HepG2 (cell line): ENCODE results near the gene KLHL5. TPM values are rescaled to one million over a fixed set of nuclear protein-coding genes. Genes with fewer than 3 reads are reported as not detected.

Experiments
- ATAC-seq: fragments of 200-7000 bp; cut with Tn5 transposase; 3 replicates; pipeline ENCODE4 v1.9.1; 2020; ENCODE audit warnings: mild to moderate bottlenecking, moderate library complexity
- BruUV-seq: library from RNA; stranded (reverse); fragments of 400-500 nt; replicated peaks from 2 replicates; lab custom pipeline; 2021; lab: Mats Ljungman, UMichigan
- CTCF ChIA-PET: fragments of 300-600 bp; formaldehyde crosslinking; extraction: SDS; loops from one replicate; lab custom pipeline; 2021; ENCODE audit warnings: low total read pairs, inconsistent platforms, low intra/inter-chr PET ratio; lab: Yijun Ruan, JAX
- POLR2A ChIA-PET: fragments of 350-600 bp; sonication (Branson Sonifier 250); formaldehyde crosslinking; loops from one replicate; lab custom pipeline; 2020; ENCODE audit warnings: antibody characterized with exemption, inconsistent platforms; lab: Yijun Ruan, JAX
- DNase-seq: peaks from one replicate; pipeline ENCODE4 v3.0.0-alpha.2; 2015; ENCODE audit warnings: low spot score
- FAIRE-seq: peaks from 3 replicates; lab custom pipeline; 2011; peaks lifted over from hg19 to GRCh38; lab: Jason Lieb, UNC
- H2AFZ ChIP-seq: one replicate; pipeline ENCODE4 v1.6.1; 2011; ENCODE audit warnings: low read length, inconsistent platforms
- H3K27ac ChIP-seq: fragments of 300-600 bp; 3 replicates; pipeline ENCODE4 v1.8.0; 2011; ENCODE audit warnings: mixed run types, mild to moderate bottlenecking, mixed read lengths, low read length, inconsistent platforms; ENCODE audit not compliant: insufficient read depth; ENCODE audit errors: extremely low read length
- H3K27me3 ChIP-seq, 2 experiments: fragments of 200-600 bp in 1 of 2; 2 replicates in 1 of 2; 3 replicates in 1 of 2; pipeline versions ENCODE4 v1.6.0 to v1.8.0; 2011; ENCODE audit warnings: low read length in 2 of 2, mild to moderate bottlenecking in 2 of 2, moderate library complexity in 2 of 2, inconsistent platforms in 1 of 2; ENCODE audit not compliant: insufficient read depth in 2 of 2, control insufficient read depth in 1 of 2
- H3K36me3 ChIP-seq, 2 experiments: fragments of 200-600 bp in 1 of 2; replicated peaks in 1 of 2; 2 replicates in 1 of 2; 3 replicates in 1 of 2; pipeline versions ENCODE4 v1.5.1 to v1.8.0; 2011; ENCODE audit warnings: low read length in 2 of 2, inconsistent platforms in 1 of 2; ENCODE audit not compliant: insufficient read depth in 2 of 2, control insufficient read depth in 1 of 2
- H3K4me1 ChIP-seq: 2 replicates; pipeline ENCODE4 v1.5.1; 2012; ENCODE audit warnings: low read length, inconsistent platforms; ENCODE audit not compliant: insufficient read depth
- H3K4me2 ChIP-seq: 2 replicates; pipeline ENCODE4 v1.6.0; 2011; ENCODE audit warnings: low read depth, low read length, inconsistent platforms
- H3K4me3 ChIP-seq, 3 experiments: fragments of 200-600 bp in 1 of 3; sonication (generic), shearing (Covaris generic) in 1 of 3; replicated peaks in 1 of 3; 2 replicates each; pipeline ENCODE4 v1.5.1; 2011 to 2016; ENCODE audit warnings: low read length in 3 of 3, inconsistent platforms in 2 of 3, low read depth in 2 of 3, mild to moderate bottlenecking in 2 of 3, control low read depth in 1 of 3, mixed read lengths in 1 of 3; ENCODE audit not compliant: insufficient read depth in 1 of 3
- H3K79me2 ChIP-seq: one replicate; pipeline ENCODE4 v1.6.1; 2011; ENCODE audit warnings: low read length, inconsistent platforms; ENCODE audit not compliant: insufficient read depth
- H3K9ac ChIP-seq: 2 replicates; pipeline ENCODE4 v1.6.0; 2011; ENCODE audit warnings: mild to moderate bottlenecking, low read depth, low read length, inconsistent platforms; ENCODE audit not compliant: insufficient read depth
- H3K9me3 ChIP-seq: 2 replicates; pipeline ENCODE4 v1.5.1; 2012; ENCODE audit warnings: mild to moderate bottlenecking, low read length
- H4K20me1 ChIP-seq: 2 replicates; pipeline ENCODE4 v1.6.0; 2011; ENCODE audit warnings: inconsistent platforms, mild to moderate bottlenecking, low read length, moderate library complexity; ENCODE audit not compliant: insufficient read depth
- CAMTA2 ChIP-seq: sonication (generic); formaldehyde crosslinking; IDR thresholded peaks from 2 replicates; pipeline ENCODE4 v1.4.0; 2020; ENCODE audit warnings: mild to moderate bottlenecking, missing genetic modification reagents, borderline replicate concordance
- KAT8 ChIP-seq: IDR thresholded peaks from 2 replicates; pipeline ENCODE4 v1.6.1; 2016; ENCODE audit warnings: missing genetic modification reagents, missing compliant biosample characterization
- SMARCC2 ChIP-seq: fragments of 450-650 bp; IDR thresholded peaks from 2 replicates; pipeline ENCODE4 v1.6.1; 2017; ENCODE audit warnings: antibody characterized with exemption, mild to moderate bottlenecking
- SSRP1 ChIP-seq: IDR thresholded peaks from 2 replicates; pipeline ENCODE4 v1.6.1; 2016; ENCODE audit warnings: control low read depth
- ZBTB2 ChIP-seq: sonication (generic); formaldehyde crosslinking; IDR thresholded peaks from 2 replicates; pipeline ENCODE4 v1.8.0; 2022; ENCODE audit warnings: low read depth, missing genetic modification reagents
- ZBTB38 ChIP-seq: sonication (generic); formaldehyde crosslinking; IDR thresholded peaks from 2 replicates; pipeline ENCODE4 v1.5.1; 2020; ENCODE audit warnings: mild to moderate bottlenecking, missing genetic modification reagents
- ZBTB39 ChIP-seq: sonication (generic); formaldehyde crosslinking; IDR thresholded peaks from 2 replicates; pipeline ENCODE4 v1.5.0; 2020; ENCODE audit warnings: missing genetic modification reagents
- ZBTB44 ChIP-seq: sonication (generic); formaldehyde crosslinking; IDR thresholded peaks from 2 replicates; pipeline ENCODE4 v1.4.0; 2020; ENCODE audit warnings: missing genetic modification reagents
- ZNF33B ChIP-seq: sonication (generic); formaldehyde crosslinking; IDR thresholded peaks from 2 replicates; pipeline ENCODE4 v1.5.1; 2020; ENCODE audit warnings: mild to moderate bottlenecking, missing genetic modification reagents
- ZNF589 ChIP-seq: sonication (generic); formaldehyde crosslinking; conservative IDR thresholded peaks from 2 replicates; pipeline ENCODE4 v1.8.0; 2022; ENCODE audit warnings: mild to moderate bottlenecking, moderate library complexity, missing genetic modification reagents
- ZNF879 ChIP-seq: sonication (generic); formaldehyde crosslinking; IDR thresholded peaks from 2 replicates; pipeline ENCODE4 v1.8.1; 2023; ENCODE audit warnings: missing genetic modification reagents
- WGBS: methylation state at CpG from one replicate; pipeline ENCODE4 v1.1.6; 2017; ENCODE audit warnings: low lambda C conversion rate; 5-methylcytosine and 5-hydroxymethylcytosine counted together
- in situ Hi-C: cut with HindIII; loops from 2 replicates; pipeline ENCODE4 v1.10.0; 2017; ENCODE audit warnings: low pct_unique_long_range_greater_than_20kb; ENCODE audit not compliant: extremely low pct_ligation_motif_present
- intact Hi-C: fragments of 100-400 bp; cut with micrococcal nuclease; formaldehyde crosslinking; loops from one replicate; pipeline ENCODE4 v1.10.0; 2022; ENCODE audit not compliant: unreplicated experiment
- polyA plus RNA-seq, 8 experiments: library from polyadenylated mRNA; depleted of rRNA in 3 of 8; stranded (reverse) in 7 of 8; unstranded in 1 of 8; fragments of >200 nt; fragmentation: Illumina TruSeq in 4 of 8; extraction: Trizol in 4 of 8; gene quantifications; 2 replicates each; pipeline versions ENCODE4 v1.2.1 to v1.2.3, GENCODE V29; 2011 to 2016; ENCODE audit warnings: low read depth in 4 of 8, missing spikeins in 1 of 8, mixed read lengths in 1 of 8; ENCODE audit not compliant: insufficient read depth in 1 of 8
- total RNA-seq, 5 experiments: library from RNA; depleted of rRNA; stranded (reverse); fragments of >200 nt; fragmentation: Illumina TruSeq; extraction: Trizol; gene quantifications; 2 replicates each; pipeline ENCODE4 v1.2.3, GENCODE V29; 2016; ENCODE audit warnings: low read depth in 1 of 5
- TF ChIP-seq, protein P1 (sequence below): sonication (generic); formaldehyde crosslinking; IDR thresholded peaks from 2 replicates; pipeline ENCODE4 v1.4.0; 2020; ENCODE audit warnings: missing genetic modification reagents
- TF ChIP-seq, protein P2 (sequence below): sonication (generic); formaldehyde crosslinking; IDR thresholded peaks from 2 replicates; pipeline ENCODE4 v1.5.1; 2020; ENCODE audit warnings: mild to moderate bottlenecking, missing genetic modification reagents

Gene KLHL5
- total and polyA plus RNA-seq, 2 of the 13 experiments (the other 11 are each of a cell fraction or from before 2014, with no cell fraction given): 36.2 to 38.7 TPM

- TF ChIP-seq, protein P1, sequence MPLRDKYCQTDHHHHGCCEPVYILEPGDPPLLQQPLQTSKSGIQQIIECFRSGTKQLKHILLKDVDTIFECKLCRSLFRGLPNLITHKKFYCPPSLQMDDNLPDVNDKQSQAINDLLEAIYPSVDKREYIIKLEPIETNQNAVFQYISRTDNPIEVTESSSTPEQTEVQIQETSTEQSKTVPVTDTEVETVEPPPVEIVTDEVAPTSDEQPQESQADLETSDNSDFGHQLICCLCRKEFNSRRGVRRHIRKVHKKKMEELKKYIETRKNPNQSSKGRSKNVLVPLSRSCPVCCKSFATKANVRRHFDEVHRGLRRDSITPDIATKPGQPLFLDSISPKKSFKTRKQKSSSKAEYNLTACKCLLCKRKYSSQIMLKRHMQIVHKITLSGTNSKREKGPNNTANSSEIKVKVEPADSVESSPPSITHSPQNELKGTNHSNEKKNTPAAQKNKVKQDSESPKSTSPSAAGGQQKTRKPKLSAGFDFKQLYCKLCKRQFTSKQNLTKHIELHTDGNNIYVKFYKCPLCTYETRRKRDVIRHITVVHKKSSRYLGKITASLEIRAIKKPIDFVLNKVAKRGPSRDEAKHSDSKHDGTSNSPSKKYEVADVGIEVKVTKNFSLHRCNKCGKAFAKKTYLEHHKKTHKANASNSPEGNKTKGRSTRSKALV (CRISPR knock-in tag): no peak
- TF ChIP-seq ZBTB39 (CRISPR knock-in tag): no peak
Measured at GRCh38 chr4:39045827-39046221, 16.2 kb upstream of the KLHL5 start (continued).

DNA sequence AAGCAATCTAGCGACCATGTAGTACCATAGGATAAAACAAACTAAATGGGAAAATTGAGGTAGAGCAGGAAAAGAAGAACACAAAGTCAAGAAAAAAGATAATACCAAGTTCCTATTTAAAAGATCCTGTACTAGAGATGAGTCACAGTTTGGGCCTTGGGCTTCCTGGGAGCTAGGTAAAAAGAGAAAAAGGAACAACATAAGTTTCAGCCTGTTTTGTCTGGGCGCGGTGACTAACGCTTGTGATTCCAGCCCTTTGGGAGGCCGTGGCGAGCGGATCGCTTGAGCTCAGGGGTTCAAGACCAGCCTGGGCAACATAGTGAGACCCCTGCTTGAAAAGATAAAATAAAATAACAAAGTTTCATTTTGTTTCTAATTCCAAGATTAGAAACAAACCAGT is 15.8 kb upstream of the KLHL5 start:
- Histone ChIP-seq H3K4me3 (peak overlapping the region; percentile 72 to 94 (median 79)), H3K9ac (peak overlapping the region; percentile 84), H3K9me3 (no peaks in the 10 kb centered on the region), H3K4me1 (peaks cover 64% of the 10 kb centered on the region), H3K27me3 (no peaks in the 10 kb centered on the region; a peak in 1 of 5 replicates), H3K79me2 (peaks cover 47% of the 10 kb centered on the region), H2AFZ (no peak overlapping the region), H3K27ac (peak overlapping the region; percentile 82), H3K4me2 (peak overlapping the region; percentile 77), H4K20me1 (peaks cover 11% of the 10 kb centered on the region; the same call in 1 of the 2 replicates), H3K36me3 (no peaks in the 10 kb centered on the region)
- POLR2A ChIA-PET: interaction anchor here (0.9 to 5.9 kb wide), 5 partner anchors 9 to 142 kb away, joined by 4 to 27 read pairs (median 5); no protein-coding TSS in a partner anchor
- TSS peak; percentile 56 for BruUV-seq
- in situ Hi-C loops: no loop called here
- 29% methylated on average over 8 of the region's 8 CpGs for WGBS
- CTCF ChIA-PET: no interaction called here
- intact Hi-C loops: loop anchor here (10.0 kb wide), 2 partner anchors 141 to 381 kb away; partner anchors contain the start of gene KLF3
- peak; percentile 41 for DNase-seq
- ATAC-seq: no peak
- FAIRE-seq: no peak
- TF ChIP-seq, protein P2, sequence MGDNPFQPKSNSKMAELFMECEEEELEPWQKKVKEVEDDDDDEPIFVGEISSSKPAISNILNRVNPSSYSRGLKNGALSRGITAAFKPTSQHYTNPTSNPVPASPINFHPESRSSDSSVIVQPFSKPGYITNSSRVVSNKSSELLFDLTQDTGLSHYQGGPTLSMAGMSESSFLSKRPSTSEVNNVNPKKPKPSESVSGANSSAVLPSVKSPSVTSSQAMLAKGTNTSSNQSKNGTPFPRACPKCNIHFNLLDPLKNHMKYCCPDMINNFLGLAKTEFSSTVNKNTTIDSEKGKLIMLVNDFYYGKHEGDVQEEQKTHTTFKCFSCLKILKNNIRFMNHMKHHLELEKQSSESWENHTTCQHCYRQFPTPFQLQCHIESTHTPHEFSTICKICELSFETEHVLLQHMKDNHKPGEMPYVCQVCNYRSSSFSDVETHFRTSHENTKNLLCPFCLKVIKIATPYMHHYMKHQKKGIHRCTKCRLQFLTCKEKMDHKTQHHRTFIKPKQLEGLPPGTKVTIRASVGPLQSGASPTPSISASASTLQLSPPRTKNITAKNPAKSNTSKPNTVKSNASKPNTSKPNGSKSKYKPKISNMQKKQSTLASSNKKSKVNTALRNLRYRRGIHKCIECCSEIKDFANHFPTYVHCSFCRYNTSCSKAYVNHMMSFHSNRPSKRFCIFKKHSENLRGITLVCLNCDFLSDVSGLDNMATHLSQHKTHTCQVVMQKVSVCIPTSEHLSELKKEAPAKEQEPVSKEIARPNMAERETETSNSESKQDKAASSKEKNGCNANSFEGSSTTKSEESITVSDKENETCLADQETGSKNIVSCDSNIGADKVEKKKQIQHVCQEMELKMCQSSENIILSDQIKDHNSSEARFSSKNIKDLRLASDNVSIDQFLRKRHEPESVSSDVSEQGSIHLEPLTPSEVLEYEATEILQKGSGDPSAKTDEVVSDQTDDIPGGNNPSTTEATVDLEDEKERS (CRISPR knock-in tag): no peak
- TF ChIP-seq CAMTA2 (CRISPR knock-in tag) (no peak), SSRP1 (no peak), ZNF589 (CRISPR knock-in tag) (no peak), ZBTB44 (CRISPR knock-in tag) (no peak), ZNF33B (CRISPR knock-in tag) (no peak), SMARCC2 (no peak), ZBTB38 (CRISPR knock-in tag) (peak; percentile 75), ZNF879 (no peak), KAT8 (no peak), ZBTB2 (CRISPR knock-in tag) (no peak)
